Skeletal muscle tissue (tissue), 1 donor: ENCODE measurements around the gene EMILIN3. TPM values are rescaled to one million over a fixed set of nuclear protein-coding genes. Genes with fewer than 3 reads are reported as not detected.

Experiments
- total RNA-seq: library from RNA; depleted of rRNA; stranded (reverse); fragments of >200 nt; gene quantifications from one replicate; pipeline ENCODE4 v1.2.3, GENCODE V29; 2014

The EMILIN3 gene
- total RNA-seq, 1 donor from 2014 or later = 23.5 TPM

Other genes starting within 250 kb of the EMILIN3 start
- gene PLCG1, start 229.3 kb downstream of the EMILIN3 start, total RNA-seq = 66.3 TPM
- 4.7 TPM for gene ZHX3, start 49.1 kb downstream of the EMILIN3 start, total RNA-seq
- 0.52 TPM for gene LPIN3, start 26.0 kb downstream of the EMILIN3 start, total RNA-seq